ENCODE results near the gene VWDE. TPM values are rescaled to one million over a fixed set of nuclear protein-coding genes. Genes with fewer than 3 reads are reported as not detected.

VWDE gene
- total and polyA plus RNA-seq, 2 donors (not counting 3 experiments of a cell fraction or from before 2014, with no cell fraction given): 0.11 to 0.17 TPM

DNA sequence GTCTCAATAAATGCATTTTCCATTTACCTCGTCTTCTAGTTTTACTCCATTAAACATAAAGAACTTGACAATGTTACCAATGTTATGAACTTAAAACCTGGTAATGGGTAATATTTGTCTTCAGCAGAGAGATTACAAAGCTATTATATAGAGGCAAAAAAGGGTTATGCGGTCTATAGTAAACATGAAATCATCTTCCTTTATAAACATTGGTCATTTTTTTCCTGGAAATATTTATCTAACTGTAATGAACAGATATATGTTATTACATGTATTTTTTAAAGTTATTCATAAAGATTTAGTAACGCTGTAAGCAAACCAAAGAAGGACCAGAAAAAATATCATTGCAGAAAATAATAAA, 1.3 kb downstream of the VWDE start:
- Histone ChIP-seq H3K36me3 (ENCODE audit: control insufficient read depth in 2 of 2, extremely low read depth in 1 of 2, insufficient read depth in 2 of 2, low read length in 2 of 2) (no peaks in the 10 kb centered on the region), H3K27me3 (ENCODE audit: control insufficient read depth in 2 of 2, insufficient read depth in 2 of 2, low read length in 2 of 2) (peaks cover 5 to 34% of the 10 kb centered on the region in 2 experiments), H3K4me2 (ENCODE audit: insufficient read depth, low read length) (no peak overlapping the region), H3K4me3 (replicated peaks in 1 of 3; ENCODE audit: insufficient read depth in 1 of 3, low read depth in 1 of 3, low read length in 3 of 3) (no peak overlapping the region), H3K27ac (ENCODE audit: insufficient read depth, low read depth, low read length) (no peak overlapping the region), H4K20me1 (replicated peaks; ENCODE audit: control insufficient read depth, extremely low read depth, insufficient read depth, low read length) (no peaks in the 10 kb centered on the region), H2AFZ (ENCODE audit: low read depth, low read length) (no peak overlapping the region), H3K4me1 (ENCODE audit: control insufficient read depth, extremely low read depth, insufficient read depth, low read length) (peaks cover 5% of the 10 kb centered on the region), H3K79me2 (ENCODE audit: control insufficient read depth, insufficient read depth, low read length) (no peaks in the 10 kb centered on the region), H3K9ac (replicated peaks; ENCODE audit: extremely low read depth, insufficient read depth, low read length) (no peak overlapping the region), H3K9me3 (replicated peaks; ENCODE audit: control insufficient read depth, insufficient read depth, low read length) (no peaks in the 10 kb centered on the region), H3K9me1 (replicated peaks; ENCODE audit: control insufficient read depth, extremely low read depth, insufficient read depth, low read length) (no peaks in the 10 kb centered on the region)
- DNase-seq (ENCODE audit: low read depth, low spot score) (no peak), FAIRE-seq (no peak)
- dilution Hi-C loops (cut with MboI; ENCODE audit: extremely low pct_ligation_motif_present, low sequenced_read_pairs): no loop called here
- intact Hi-C loops (cut with micrococcal nuclease): no loop called here
- POLR2A ChIA-PET: no interaction called here
- CTCF ChIA-PET: interaction anchor here (0.7 to 1.7 kb wide), 3 partner anchors 13 to 29 kb away, joined by 3 to 9 read pairs (median 4); no protein-coding TSS in a partner anchor
- BruUV-seq (replicated peaks): no TSS peak
- no peak for TF ChIP-seq POLR2A (IDR thresholded peaks at IDR 0.05; ENCODE audit: low read depth, low read length)
- TF ChIP-seq FOS (IDR thresholded peaks at IDR 0.05; ENCODE audit: borderline replicate concordance, insufficient read depth, low read length): no peak
- TF ChIP-seq EZH2 (IDR thresholded peaks at IDR 0.05; ENCODE audit: borderline replicate concordance, low read depth, low read length, severe bottlenecking): no peak

- no peaks in the 10 kb centered on the region for H4K20me1 ChIP-seq (replicated peaks; ENCODE audit: control insufficient read depth, extremely low read depth, insufficient read depth, low read length)
- H3K27ac ChIP-seq (ENCODE audit: insufficient read depth, low read depth, low read length): no peak overlapping the region
- H3K9ac ChIP-seq (replicated peaks; ENCODE audit: extremely low read depth, insufficient read depth, low read length): no peak overlapping the region
- CTCF ChIA-PET: interaction anchor here (0.7 to 1.4 kb wide), 4 partner anchors 13 to 57 kb away, joined by 3 to 4 read pairs (median 4); no protein-coding TSS in a partner anchor
- peaks cover 5 to 34% of the 10 kb centered on the region in 2 experiments for H3K27me3 ChIP-seq (ENCODE audit: control insufficient read depth in 2 of 2, insufficient read depth in 2 of 2, low read length in 2 of 2)
- H3K4me3 ChIP-seq (replicated peaks in 1 of 3; ENCODE audit: insufficient read depth in 1 of 3, low read depth in 1 of 3, low read length in 3 of 3): no peak overlapping the region
- no peak overlapping the region for H2AFZ ChIP-seq (ENCODE audit: low read depth, low read length)
- TF ChIP-seq POLR2AphosphoS5 (IDR thresholded peaks at IDR 0.05; ENCODE audit: insufficient read depth, low read depth, low read length): no peak
- no peak for TF ChIP-seq CTCF (IDR thresholded peaks at IDR 0.05; ENCODE audit: extremely low read depth in 1 of 2, insufficient read depth in 1 of 2, low read depth in 1 of 2, low read length in 2 of 2)
- TF ChIP-seq EZH2 (IDR thresholded peaks at IDR 0.05; ENCODE audit: borderline replicate concordance, low read depth, low read length, severe bottlenecking): no peak
- TF ChIP-seq MAX (IDR thresholded peaks at IDR 0.05; ENCODE audit: insufficient read depth, insufficient read length): no peak
- TF ChIP-seq POLR2A (IDR thresholded peaks at IDR 0.05; ENCODE audit: low read depth, low read length): no peak
- TF ChIP-seq MYC (IDR thresholded peaks at IDR 0.05; ENCODE audit: low read depth, low read length): no peak
- TF ChIP-seq GATA2 (IDR thresholded peaks at IDR 0.05; ENCODE audit: insufficient read depth, insufficient read length, low read depth, low read length): no peak
- TF ChIP-seq FOS (IDR thresholded peaks at IDR 0.05; ENCODE audit: borderline replicate concordance, insufficient read depth, low read length): no peak
- no peak for TF ChIP-seq JUN (IDR thresholded peaks at IDR 0.05; ENCODE audit: borderline replicate concordance, insufficient read depth, insufficient read length, low read depth)
- DNase-seq (ENCODE audit: low read depth, low spot score) (peak; percentile 6), FAIRE-seq (peak; percentile 33)
- H3K79me2 ChIP-seq (ENCODE audit: control insufficient read depth, insufficient read depth, low read length): no peaks in the 10 kb centered on the region
- H3K9me3 ChIP-seq (replicated peaks; ENCODE audit: control insufficient read depth, insufficient read depth, low read length): no peaks in the 10 kb centered on the region
- no peaks in the 10 kb centered on the region for H3K36me3 ChIP-seq (ENCODE audit: control insufficient read depth in 2 of 2, extremely low read depth in 1 of 2, insufficient read depth in 2 of 2, low read length in 2 of 2)
- POLR2A ChIA-PET: no interaction called here
- H3K4me1 ChIP-seq (ENCODE audit: control insufficient read depth, extremely low read depth, insufficient read depth, low read length): peaks cover 5% of the 10 kb centered on the region
- intact Hi-C loops (cut with micrococcal nuclease): no loop called here
- H3K9me1 ChIP-seq (replicated peaks; ENCODE audit: control insufficient read depth, extremely low read depth, insufficient read depth, low read length): no peaks in the 10 kb centered on the region
- BruUV-seq (replicated peaks): no TSS peak
- dilution Hi-C loops (cut with MboI; ENCODE audit: extremely low pct_ligation_motif_present, low sequenced_read_pairs): no loop called here
- no peak overlapping the region for H3K4me2 ChIP-seq (ENCODE audit: insufficient read depth, low read length)
These were observed 1.9 kb downstream of the VWDE start for GRCh38 chr7:12401538-12402364.
